OCI-M2 (cell line): ENCODE data around the gene ARHGEF7.
"Not testable (repeated sequence)": the region's sequence is repeated elsewhere in the genome, so short reads cannot be mapped to it uniquely, and the experiment has no call there.

Experiments used
- DNase-seq: peaks from one replicate; lab custom pipeline; 2025; ENCODE audit not compliant: unreplicated experiment; lab: John Stamatoyannopoulos, UW

The ARHGEF7 gene

DNA sequence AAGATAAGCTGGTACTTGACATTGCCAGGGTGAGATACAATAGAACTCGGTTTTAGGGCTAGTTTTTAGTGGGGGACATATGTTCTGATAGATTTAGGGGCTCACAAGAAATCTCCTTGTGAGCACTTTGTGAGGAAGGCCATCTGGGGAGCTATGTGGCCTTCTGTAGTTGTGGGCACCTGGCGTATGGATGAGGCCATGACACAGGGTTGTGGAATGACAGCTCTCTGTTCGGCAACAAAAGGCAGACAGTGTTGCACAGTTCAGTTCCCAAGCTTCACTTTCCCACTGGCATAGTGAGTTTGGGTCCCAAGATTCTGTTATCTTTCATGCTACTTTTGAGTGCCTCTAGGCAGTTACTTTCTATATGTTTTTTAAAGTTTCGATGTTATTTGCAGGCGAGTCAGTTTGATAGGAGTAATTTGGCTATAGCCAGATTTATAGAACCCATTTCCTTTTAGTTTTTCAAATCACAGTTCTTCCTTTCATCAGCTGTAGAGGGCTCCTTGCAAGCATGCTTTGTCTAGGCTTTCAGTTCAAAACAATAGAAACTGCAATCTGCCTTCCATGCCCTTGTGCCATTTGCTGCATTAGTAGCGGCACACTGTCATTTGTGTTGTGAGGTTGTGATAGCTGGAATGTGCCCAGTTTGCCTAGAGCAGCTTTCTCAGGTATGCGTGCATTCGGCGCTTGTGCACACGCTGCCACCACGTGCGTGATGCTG, 134.7 kb downstream of the ARHGEF7 start:
- DNase-seq, result no peak

DNA sequence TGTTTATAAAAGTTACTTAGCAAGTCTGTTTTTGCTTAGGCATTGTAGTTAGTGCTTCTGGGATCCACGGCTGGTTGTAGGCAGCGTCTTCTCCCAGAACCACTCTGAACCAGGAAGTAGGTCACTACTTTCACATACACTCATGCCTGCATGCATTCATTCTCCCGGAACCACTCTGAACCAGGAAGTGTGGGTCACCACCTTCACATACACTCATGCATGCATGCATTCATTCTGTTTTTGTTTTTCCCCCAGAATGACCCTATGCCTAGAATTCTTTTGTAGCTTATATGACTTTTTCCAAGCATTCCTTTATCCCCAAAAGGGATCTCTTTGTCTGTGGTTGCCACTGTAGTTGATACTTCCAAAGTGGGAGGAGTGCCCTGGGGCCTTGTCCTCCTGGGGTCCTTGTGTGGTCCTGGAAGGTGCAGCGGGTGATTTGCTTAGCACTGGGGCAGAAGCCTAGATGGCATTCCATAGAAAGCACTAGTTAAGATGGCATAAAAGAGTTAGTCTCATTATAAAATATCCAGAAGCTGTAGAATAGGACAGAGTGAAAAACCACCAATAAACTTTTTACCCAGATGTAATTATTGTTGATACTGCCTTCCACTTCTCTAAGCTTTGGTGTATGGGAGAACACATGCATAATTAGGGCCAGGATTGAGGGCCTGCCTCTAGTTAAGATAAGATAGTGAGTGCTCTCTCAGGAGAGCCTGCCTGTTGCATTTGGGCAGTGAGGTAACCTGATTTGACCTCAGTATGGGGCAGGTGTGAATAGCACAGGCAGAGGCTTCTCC, 136.7 kb downstream of the ARHGEF7 start:
- no peak for DNase-seq

DNA sequence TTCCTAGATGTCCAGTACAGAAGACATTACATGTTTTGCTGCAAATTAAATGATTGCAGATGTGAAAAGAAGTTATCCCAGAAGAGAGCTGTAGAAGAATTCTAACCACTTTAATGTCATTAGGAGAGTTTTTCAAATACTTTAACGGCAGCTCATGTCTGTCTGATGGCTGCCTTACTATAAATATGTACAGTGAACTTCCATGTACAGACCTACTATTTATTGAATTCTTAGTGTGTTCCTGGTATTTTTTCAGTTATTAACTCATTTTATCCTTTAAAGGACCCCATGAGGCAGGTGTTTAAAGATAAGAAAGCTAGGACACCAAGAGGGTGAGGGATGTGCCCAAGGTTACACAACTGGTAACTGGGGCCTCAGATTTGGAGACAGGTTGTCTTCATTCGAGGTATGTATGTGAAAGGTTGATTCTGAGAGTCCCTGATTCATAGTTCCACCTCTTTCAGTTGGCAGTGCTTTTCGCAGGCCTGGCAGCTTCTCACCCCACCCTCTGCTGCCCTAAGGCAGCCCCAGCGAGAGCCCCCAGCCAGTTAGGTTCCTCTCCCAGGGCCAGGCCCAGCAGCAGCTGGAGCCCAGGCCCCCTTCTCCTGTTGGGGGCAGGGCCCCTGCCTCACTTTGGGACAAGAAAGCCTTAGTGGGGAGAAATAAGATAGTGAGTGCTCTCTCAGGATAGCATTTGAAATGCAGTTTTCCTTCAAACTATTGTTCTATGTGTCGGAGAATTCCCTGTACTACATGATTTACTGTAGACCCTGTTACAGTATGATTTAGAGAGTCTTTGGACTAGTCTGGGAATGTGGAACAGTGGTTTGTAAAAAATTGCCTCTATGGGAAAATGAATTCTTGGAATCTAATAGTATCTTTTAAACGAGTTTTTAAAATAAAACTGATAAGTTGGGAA, 137.6 kb downstream of the ARHGEF7 start:
- DNase-seq, result no peak

DNA sequence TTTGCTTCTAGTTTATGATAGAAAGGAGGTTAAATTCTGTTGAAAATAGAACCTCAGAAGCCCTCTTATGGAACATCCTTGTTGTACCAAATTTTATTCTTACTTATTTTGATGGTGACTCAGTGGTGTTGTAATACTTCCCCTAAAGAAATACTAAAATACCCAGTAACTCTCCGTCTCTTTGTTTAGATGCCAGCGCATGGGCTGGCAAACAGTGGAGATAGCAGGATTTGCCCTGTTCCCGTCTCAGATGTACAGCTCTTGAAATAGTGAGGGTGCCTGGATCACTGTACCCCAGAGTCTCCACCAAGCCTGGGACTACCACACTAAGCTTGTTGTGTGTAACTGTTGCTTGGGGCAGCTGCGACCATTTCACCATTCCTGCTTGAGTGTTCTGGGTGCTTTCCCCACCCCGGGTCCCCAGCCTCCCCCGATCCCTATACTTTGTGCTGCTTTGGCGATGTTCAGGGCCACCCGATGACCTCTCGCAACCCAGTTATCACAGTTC, 138.3 kb downstream of the ARHGEF7 start:
- no peak for DNase-seq

DNA sequence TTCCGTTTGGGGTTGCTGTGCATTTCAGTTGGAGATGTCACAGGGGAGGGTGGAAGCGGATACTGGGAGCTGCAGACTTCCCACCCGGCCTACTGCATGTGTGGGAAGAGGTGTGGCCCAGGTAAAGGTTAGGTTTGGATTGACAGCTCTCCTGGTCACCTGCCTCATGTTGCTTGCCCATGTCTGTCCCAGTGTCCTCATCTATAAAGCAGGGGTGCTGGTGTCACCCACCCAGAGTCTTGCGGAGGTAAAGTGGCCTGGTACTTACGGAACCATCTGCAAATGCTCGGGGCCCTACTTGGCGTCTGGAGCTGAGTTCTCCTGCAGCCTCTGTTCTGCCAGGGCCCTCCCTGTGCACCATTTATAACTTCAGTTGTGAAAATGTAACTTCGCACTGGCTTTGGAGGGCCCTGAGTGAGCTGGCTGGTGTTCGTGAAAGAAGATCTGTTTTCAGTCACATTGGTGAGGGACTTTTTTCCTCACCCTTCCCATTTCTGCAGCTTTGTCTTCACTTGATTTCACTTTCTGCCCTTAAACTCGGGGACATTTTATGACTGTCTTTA, 140.2 kb downstream of the ARHGEF7 start:
- DNase-seq, result no peak

DNA sequence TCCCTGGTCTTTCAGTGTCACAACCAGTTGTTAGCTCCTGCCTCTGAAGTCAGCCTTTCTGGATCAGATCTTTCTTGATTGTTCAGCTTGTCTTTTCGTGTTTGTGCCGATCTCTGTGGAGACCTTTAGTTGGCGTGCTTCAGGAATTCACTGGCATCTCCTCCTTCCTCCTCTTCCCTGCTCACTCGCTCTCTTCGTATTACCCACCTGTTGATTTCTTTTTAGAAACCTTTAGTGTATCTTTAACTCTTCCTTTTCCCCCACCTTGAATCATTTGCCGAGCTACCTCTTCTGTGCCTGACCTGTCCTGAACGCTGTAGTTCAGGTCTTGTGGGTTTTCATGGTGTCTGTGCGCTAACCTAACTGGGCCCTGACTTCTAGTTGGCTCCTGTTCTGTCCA, 141.3 kb downstream of the ARHGEF7 start:
- no peak for DNase-seq

DNA sequence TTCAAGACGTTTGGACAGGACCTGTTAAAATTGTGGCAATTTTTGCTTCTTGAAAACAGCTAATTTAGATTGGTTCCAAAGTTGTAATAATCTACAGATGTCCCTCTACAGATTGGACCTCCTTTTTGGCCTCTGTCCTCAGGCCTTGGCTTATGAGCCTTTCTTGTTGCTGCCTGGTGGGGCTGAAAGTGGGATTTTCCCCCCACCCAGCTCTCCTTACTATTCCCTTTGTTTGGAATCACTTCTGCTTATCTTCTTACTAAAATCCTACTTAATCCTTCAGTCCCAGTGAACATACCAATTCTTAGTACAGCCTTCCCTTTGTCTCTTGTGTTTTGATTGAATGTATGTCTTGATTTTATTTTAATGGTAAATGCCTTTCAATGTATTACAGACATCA, 141.8 kb downstream of the ARHGEF7 start:
- DNase-seq, result no peak

DNA sequence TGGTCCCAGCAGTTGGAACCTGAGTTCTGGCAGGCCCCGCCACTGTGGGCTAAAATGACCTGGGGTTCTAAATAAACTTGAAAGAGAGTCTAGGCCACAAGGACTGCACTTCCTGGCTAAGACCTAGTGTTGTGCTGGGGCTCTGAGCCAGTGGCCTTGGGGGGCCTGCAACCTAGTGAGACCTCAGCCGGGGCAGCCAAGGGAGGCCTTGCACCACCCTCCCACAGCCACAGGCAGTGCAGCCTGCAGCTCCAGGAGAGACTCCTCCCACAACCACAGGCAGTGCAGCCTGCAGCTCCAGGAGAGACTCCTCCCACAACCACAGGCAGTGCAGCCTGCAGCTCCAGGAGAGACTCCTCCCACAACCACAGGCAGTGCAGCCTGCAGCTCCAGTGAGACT, 142.8 kb downstream of the ARHGEF7 start:
- DNase-seq, result not testable (repeated sequence)

DNA sequence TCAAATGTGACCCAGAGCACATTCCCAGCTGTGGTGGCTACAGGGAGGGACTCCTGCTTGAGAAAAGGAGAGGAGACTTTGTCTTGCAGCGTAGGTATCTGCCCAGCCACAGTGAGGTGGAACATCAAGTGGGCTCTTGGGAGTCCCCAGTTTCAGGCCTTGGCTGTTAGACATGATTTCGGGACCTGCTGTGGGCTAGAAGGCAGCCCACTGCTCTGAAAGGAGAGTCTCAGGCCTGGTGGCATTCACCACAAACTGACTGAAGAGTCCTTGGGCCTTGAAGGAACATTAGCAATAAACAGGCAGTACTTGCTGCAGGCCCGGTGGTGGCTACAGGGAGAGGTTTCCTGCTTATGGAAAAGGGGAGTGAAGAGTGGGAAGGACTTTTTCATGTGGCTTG, 143.5 kb downstream of the ARHGEF7 start:
- DNase-seq, result no peak

DNA sequence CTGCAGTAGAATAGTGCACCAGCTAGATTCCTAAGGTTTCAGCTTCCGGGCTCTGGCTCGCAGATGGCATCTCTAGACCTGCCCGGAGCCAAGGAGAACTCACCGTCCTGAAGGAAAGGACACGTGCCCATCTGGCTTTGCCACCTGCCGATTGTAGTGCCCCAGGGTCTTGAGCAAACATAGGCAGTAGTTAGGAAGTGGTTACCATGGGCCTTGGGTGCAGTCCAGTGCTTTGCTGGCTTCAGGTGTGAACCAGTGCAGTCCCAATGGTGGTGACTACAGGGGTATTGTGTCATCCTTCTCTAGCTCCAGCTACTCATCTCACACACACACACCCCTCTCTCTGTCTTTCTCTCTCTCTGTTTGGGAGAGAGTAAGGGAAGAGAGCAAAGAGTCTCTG, 143.9 kb downstream of the ARHGEF7 start:
- DNase-seq, result no peak

DNA sequence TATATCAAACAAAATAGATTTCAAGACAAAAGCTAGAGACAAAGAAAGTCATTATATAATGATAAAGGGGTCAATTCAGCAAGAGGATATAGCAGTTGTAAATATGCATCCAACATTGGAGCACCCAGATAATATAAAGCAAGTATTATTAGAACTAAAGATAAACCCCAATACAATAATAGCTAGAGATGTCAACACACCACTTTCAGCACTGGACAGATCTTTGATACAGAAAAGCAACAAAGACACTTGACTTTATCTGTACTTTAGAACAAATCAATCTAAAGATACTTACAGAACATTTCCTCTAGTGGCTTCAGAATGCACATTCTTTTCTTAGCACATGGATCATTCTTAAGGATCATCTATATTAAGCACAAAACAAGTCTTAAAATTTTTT, 146.2 kb downstream of the ARHGEF7 start:
- no peak for DNase-seq

DNA sequence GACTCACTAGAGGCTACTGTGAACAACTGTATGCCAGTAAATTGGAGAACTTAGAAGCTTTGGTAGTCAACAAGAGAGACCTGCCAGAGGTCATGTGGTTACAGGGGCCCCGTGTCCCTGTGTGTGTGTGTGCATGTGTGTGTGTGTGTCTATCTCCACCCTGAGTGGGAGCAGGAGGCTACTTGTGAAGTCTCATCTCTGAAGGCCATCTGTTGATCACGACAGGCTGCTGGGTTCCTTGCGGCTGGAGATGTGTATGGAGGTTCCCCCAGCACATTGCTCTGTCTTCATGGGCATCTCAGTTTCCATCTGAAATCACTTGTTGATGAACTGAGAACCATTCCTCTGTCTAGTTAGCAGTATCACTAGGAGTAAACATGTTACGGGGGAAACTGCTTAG, 147.2 kb downstream of the ARHGEF7 start:
- no peak for DNase-seq

DNA sequence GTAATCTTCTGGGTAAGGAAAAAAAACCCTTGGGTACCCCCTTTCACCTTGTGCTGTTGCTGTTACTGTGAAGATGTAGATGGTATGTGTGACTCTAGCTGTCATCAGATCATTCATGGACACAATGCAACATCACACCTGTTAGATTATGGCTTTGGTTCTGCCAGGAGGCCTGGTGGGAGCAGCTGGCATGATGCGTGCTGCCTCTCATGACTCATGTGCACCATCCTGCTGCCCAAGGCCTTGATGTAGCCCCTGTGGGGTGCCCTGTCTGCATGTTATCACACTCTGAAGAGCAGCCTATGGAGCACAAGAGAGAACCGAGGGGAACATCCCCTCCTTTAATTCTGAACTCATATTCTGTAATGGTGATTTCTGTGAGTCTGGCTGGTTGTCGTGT, 147.6 kb downstream of the ARHGEF7 start:
- no peak for DNase-seq

DNA sequence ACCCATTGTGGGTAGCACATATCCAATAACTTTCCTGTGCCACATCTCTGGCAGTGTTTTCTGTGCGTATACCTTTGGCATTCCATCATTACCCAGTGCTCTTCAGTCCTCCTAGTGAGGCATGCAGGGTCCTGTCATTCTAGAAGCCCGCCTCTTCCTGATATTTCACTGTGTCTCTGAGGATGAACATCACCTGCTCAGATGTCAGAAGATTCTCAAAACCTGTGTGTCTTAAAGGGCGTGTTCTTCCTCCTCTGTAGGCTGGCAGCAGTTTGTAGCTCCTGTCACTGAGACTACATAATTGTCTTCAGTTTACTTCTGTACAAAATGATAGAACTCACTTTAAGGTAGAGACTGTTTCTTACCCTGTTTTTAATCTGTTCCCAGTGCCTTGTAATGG, 148.5 kb downstream of the ARHGEF7 start:
- no peak for DNase-seq

DNA sequence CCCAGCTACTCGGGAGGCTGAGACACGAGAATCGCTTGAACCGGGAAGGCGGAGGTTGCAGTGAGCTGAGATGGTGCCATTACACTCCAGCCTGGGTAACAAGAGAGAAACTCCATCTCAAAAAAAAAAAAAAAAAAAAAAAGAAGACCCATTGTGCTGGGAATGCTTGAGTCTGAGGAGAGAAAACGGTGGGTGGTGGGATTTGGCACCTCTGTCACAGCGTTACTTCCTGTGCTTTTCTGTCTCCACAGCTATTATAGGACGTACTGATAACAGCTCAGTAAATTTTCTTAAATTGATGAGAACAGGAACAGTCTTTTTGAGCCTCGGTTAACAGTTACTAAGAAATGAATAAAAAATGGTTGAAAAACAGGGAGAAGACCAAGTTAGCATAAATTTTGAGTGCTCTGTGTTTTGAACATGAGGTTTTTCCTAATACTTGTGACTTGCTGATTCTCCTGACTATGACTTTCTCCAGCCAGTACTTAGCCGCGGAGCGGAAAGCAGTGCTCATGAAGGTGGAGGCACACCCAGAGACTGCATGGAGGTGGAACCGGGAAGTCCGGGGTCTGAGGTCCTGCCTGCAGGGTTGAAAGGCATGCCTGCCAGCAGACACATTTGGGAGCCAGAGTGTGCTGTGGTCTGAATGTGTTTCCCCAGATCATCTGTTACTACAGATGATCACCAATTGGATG, 150.0 kb downstream of the ARHGEF7 start:
- DNase-seq, result no peak

DNA sequence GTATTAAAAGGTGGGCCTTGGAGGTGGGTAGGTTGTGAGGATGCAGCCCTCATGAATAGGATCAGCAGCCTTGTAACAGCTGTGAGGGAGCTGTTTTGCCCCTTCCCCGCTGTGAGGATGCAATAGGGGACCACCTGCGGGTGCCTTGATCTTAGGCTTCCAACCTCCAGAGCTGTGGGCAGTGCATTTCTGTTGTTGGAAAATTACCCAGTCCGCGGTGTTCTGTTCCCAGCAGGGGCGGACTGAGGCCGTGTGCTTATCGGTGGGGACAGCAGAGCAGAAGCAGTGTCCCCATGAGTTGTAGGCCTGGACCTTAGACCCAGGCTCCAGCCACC, 150.6 kb downstream of the ARHGEF7 start:
- DNase-seq, result no peak

DNA sequence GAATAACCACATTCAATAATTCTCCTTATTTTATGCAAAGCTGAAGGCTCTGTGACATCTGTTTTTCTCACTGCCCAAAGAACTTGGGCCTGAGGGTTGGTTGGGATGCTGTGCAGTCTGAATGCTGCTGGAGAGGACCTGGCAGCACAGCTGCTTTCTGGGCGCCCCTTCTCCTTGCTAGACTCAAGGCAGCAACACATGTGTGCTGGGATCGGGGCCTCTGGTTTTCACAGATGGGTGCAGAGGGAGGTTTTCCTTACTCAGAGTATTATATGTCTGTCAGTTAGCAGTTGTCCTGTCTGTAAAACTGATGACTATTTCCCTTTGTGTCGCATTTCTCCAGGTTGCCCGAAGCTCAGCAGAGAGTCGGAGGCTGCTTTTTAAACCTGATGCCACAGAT, 152.1 kb downstream of the ARHGEF7 start:
- no peak for DNase-seq

DNA sequence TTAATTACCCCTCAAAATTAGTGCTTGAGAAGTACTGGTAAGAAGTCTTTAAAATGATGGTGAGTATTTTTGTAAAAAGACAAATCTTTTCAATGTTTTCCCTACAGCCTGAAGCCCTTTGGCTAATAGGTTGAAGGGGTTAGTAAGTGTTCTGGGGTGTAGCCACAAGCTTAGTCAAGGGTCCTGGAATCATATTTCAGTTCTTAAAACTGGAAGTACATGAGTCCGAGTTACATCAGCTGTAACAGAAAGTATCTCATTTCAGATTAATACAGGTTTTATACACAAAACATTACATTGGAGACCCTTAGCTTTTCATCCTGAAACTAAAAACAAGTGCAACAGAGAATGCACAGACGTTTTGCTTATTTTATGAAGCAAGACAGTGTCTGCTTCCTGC, 152.7 kb downstream of the ARHGEF7 start:
- no peak for DNase-seq

DNA sequence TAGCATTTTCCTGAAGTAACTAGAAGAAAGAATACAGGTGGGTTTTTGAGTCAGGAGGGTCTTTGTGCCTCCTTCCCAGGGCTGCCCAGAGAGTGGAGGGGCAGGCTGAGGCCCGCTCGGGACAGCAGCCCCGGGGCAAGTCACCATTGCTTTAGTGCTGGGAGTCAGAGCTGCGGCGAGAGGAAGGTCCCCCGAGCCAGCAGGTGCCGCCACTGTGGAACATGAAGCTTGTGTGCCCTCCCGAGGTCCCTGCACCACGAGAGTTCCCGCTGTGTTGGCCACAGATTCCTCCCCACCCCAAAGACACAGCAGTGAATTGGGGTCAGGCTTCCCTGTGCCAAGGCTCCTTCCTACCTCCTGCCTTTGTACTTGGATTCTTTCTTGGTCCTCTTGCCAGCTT, 154.4 kb downstream of the ARHGEF7 start:
- no peak for DNase-seq

DNA sequence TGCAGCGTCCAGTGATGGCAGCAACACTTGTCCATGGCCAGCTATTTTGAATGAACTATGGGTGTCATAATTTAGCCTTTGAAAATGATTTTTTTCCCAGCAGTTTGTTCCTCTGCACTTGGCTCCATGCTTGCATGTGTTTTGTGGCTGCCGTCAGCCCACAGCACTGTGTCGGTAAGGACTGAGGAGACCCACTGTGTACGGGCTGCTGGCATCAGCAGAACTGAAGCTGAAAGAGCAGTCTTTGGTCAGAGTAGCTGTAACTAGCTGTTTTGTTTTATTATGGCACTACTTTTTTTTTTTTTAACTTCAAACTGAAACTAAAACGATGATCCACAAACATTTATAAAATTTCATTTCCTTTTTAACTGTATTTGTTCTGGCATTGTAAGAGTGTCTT, 155.0 kb downstream of the ARHGEF7 start:
- no peak for DNase-seq
